Nasal cavity respiratory epithelium epithelial cell of viscerocranial mucosa (primary cell): ENCODE data around the gene CCDC12. TPM values are rescaled to one million over a fixed set of nuclear protein-coding genes. Genes with fewer than 3 reads are reported as not detected.

Experiments used
- total RNA-seq: library from RNA; depleted of rRNA; stranded (reverse); fragments of >200 nt; gene quantifications from 2 replicates; pipeline ENCODE4 v1.2.3, GENCODE V29; 2014

The CCDC12 gene
- total RNA-seq = 26.0 and 29.5 TPM in 2 replicates

GRCh38 chr3:46976326-46977190 lies at the start of gene CCDC12:
Gene CCDC12 (minus strand): TSS chr3:46976745. CDS start chr3:46976732, 13 bp downstream.

GRCh38 chr3:46978985-46979944 lies 2.7 kb upstream of the CCDC12 start, which contains the start of gene NBEAL2:
Gene NBEAL2 (plus strand): TSS chr3:46979666. CDS start chr3:46979862, 196 bp downstream.

GRCh38 chr3:46877406-46878125 lies 99.0 kb downstream of the CCDC12 start, which contains the start of gene PTH1R:
Gene PTH1R (plus strand): TSS chr3:46877721. CDS start chr3:46883560, 5,839 bp downstream.

Other genes with a start within 250 kb of the CCDC12 start
- not detected in 2 replicates for gene MYL3, start 113.3 kb downstream of the CCDC12 start, total RNA-seq
- not detected in 2 replicates for gene PTH1R, start 99.0 kb downstream of the CCDC12 start, total RNA-seq
- gene NBEAL2, start 2.9 kb upstream of the CCDC12 start, total RNA-seq = 15.7 and 44.0 TPM in 2 replicates
- 32.8 and 59.8 TPM in 2 replicates for gene SETD2, start 187.4 kb upstream of the CCDC12 start, total RNA-seq